Lower leg skin (tissue), 4 donors: ENCODE measurements around the gene RAPGEF2. TPM values are rescaled to one million over a fixed set of nuclear protein-coding genes. Genes with fewer than 3 reads are reported as not detected.

Source experiments
- DNase-seq, 2 donors: peaks; one replicate each; pipeline ENCODE4 v3.0.0-alpha.2; 2019; ENCODE audit warnings: low spot score in 2 of 2
- H3K4me3 ChIP-seq: fragments of 200-600 bp; sonication (generic); 2 replicates; pipeline ENCODE4 v1.5.1; 2017; ENCODE audit warnings: mild to moderate bottlenecking, low read depth; ENCODE audit not compliant: poor library complexity, severe bottlenecking
- POLR2A ChIP-seq, 2 donors: fragments of 450-650 bp; IDR thresholded peaks; one replicate each; pipeline ENCODE4 v1.6.1; 2016 to 2017; ENCODE audit warnings: antibody characterized with exemption in 2 of 2, mild to moderate bottlenecking in 1 of 2, moderate library complexity in 1 of 2
- WGBS, 2 donors: methylation state at CpG; one replicate each; pipeline ENCODE4 v1.1.5; 2018; 5-methylcytosine and 5-hydroxymethylcytosine counted together
- intact Hi-C: fragments of 100-400 bp; cut with DNase I; formaldehyde crosslinking; loops from one replicate; pipeline ENCODE4 v1.15.0; 2023; ENCODE audit warnings: low total_unique reads
- total RNA-seq, 4 donors: library from RNA; depleted of rRNA; stranded (reverse); fragments of >200 nt; gene quantifications; one replicate each; pipeline ENCODE4 v1.1.0, GENCODE V29; 2016
- TF ChIP-seq, protein P1 (sequence below), 3 donors: fragments of 450-650 bp; IDR thresholded peaks; one replicate each; pipeline ENCODE4 v1.5.1; 2016; ENCODE audit warnings: antibody characterized with exemption in 3 of 3, mild to moderate bottlenecking in 3 of 3, moderate library complexity in 2 of 3

RAPGEF2 gene
- total RNA-seq, 4 donors from 2014 or later: 38.3 to 51.7 (median 40.4) TPM

GRCh38 chr4:159382856-159383561 is 280.1 kb downstream of the RAPGEF2 start:
- intact Hi-C loops: no loop called here
- no peak for DNase-seq
- TF ChIP-seq, protein P1, sequence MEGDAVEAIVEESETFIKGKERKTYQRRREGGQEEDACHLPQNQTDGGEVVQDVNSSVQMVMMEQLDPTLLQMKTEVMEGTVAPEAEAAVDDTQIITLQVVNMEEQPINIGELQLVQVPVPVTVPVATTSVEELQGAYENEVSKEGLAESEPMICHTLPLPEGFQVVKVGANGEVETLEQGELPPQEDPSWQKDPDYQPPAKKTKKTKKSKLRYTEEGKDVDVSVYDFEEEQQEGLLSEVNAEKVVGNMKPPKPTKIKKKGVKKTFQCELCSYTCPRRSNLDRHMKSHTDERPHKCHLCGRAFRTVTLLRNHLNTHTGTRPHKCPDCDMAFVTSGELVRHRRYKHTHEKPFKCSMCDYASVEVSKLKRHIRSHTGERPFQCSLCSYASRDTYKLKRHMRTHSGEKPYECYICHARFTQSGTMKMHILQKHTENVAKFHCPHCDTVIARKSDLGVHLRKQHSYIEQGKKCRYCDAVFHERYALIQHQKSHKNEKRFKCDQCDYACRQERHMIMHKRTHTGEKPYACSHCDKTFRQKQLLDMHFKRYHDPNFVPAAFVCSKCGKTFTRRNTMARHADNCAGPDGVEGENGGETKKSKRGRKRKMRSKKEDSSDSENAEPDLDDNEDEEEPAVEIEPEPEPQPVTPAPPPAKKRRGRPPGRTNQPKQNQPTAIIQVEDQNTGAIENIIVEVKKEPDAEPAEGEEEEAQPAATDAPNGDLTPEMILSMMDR (IDR thresholded peaks at IDR 0.05): no peak
- TF ChIP-seq POLR2A (IDR thresholded peaks at IDR 0.05): no peak
- 71 to 79% methylated on average over 8 of the region's 8 CpGs for WGBS, 2 donors
- H3K4me3 ChIP-seq: no peak overlapping the region

GRCh38 chr4:159383562-159383931 is 280.7 kb downstream of the RAPGEF2 start:
- DNase-seq: no peak
- intact Hi-C loops: no loop called here
- WGBS, 2 donors: 74 to 78% methylated on average over 3 of the region's 3 CpGs
- H3K4me3 ChIP-seq: no peak overlapping the region
- TF ChIP-seq, protein P1 (IDR thresholded peaks at IDR 0.05): no peak
- TF ChIP-seq POLR2A (IDR thresholded peaks at IDR 0.05): no peak

- intact Hi-C loops: no loop called here
- no peak overlapping the region for H3K4me3 ChIP-seq
- DNase-seq: no peak
- TF ChIP-seq POLR2A (IDR thresholded peaks at IDR 0.05): no peak
- TF ChIP-seq, protein P1 (IDR thresholded peaks at IDR 0.05): no peak
Observed at GRCh38 chr4:159384017-159384416, 281.1 kb downstream of the RAPGEF2 start.

GRCh38 chr4:159384632-159385031 is 281.8 kb downstream of the RAPGEF2 start:
- intact Hi-C loops: no loop called here

GRCh38 chr4:159386620-159387019 is 283.7 kb downstream of the RAPGEF2 start:
- H3K4me3 ChIP-seq: no peak overlapping the region
- DNase-seq: no peak
- 76 to 88% methylated on average over 1 of the region's 1 CpG for WGBS, 2 donors
- intact Hi-C loops: no loop called here
- TF ChIP-seq POLR2A (IDR thresholded peaks at IDR 0.05): no peak
- TF ChIP-seq, protein P1 (IDR thresholded peaks at IDR 0.05): no peak

More at GRCh38 chr4:159384632-159385031, 281.8 kb downstream of the RAPGEF2 start:
- TF ChIP-seq POLR2A (IDR thresholded peaks at IDR 0.05): no peak
- TF ChIP-seq, protein P1 (IDR thresholded peaks at IDR 0.05): no peak
- DNase-seq: no peak
- no peak overlapping the region for H3K4me3 ChIP-seq

GRCh38 chr4:159389756-159390155 is 286.9 kb downstream of the RAPGEF2 start:
- WGBS, 2 donors: 90 to 97% methylated on average over 15 to 16 of the region's 23 CpGs
- DNase-seq: no peak
- intact Hi-C loops: no loop called here
- no peak overlapping the region for H3K4me3 ChIP-seq
- TF ChIP-seq, protein P1 (IDR thresholded peaks at IDR 0.05): no peak
- TF ChIP-seq POLR2A (IDR thresholded peaks at IDR 0.05): no peak
